ENCODE results near the gene HS3ST1.

The HS3ST1 gene

GRCh38 chr4:11428231-11428898, at the start of gene HS3ST1:
TSS of gene HS3ST1 (minus strand) at chr4:11428894. CDS start at chr4:11400005, 28,889 bp downstream.
- peak within 1 kb of the TSS; percentile 69; the same call in 1 of the 2 replicates for H3K4me3 ChIP-seq (ENCODE audit: low read length)
- no peak for TF ChIP-seq ZNF274 (IDR thresholded peaks at IDR 0.05; ENCODE audit: low read depth, low read length)

- no peak for TF ChIP-seq ZNF274 (IDR thresholded peaks at IDR 0.05; ENCODE audit: low read depth, low read length)
- H3K4me3 ChIP-seq (ENCODE audit: low read length) = no peak overlapping the region
Observed at GRCh38 chr4:11475871-11476270, 47.2 kb upstream of the HS3ST1 start.

DNA sequence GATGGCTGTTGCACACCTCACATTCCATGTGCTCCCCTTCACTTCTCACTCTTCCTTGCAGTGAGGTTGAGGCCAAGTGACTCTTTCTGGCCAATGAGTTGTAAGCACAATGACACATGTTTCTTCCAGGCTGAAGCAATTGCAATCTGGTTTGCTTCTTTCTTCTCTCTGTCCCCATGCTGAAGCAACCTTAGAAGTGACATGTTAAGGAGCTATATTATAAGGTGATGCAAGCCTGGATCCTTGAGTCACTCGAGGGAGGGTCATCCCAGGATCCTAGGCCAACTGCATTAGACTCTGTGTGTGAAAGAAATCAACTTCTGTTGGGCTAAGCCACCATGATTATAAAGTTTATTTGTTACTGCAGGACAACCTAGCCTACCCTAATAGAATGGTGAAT, 45.5 kb upstream of the HS3ST1 start:
- H3K4me3 ChIP-seq (ENCODE audit: low read length) = no peak overlapping the region
- TF ChIP-seq ZNF274 (IDR thresholded peaks at IDR 0.05; ENCODE audit: low read depth, low read length) = no peak

DNA sequence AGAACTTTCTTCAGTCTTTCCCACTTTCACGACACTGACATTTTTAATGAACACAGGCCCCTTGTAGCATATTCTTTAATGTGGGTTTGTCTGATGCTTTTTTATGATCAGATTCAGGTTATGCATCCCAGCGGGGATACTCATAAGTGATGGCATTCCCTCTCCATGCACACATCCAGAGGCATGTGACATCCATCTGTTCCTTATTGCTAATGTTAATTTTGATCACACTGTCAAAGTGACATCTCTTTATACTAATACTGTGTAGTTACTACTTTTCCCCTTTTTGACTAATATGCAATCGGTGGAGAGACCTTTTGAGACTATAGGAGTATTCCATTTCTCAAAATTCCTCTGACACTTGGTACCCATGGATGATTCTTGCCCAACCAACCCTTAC, 43.8 kb upstream of the HS3ST1 start:
- H3K4me3 ChIP-seq (ENCODE audit: low read length) = no peak overlapping the region
- TF ChIP-seq ZNF274 (IDR thresholded peaks at IDR 0.05; ENCODE audit: low read depth, low read length) = no peak

- H3K4me3 ChIP-seq (ENCODE audit: low read length) = no peak overlapping the region; the same call in 1 of the 2 replicates
- no peak for TF ChIP-seq ZNF274 (IDR thresholded peaks at IDR 0.05; ENCODE audit: low read depth, low read length)
Observed at GRCh38 chr4:11471618-11472017, 42.9 kb upstream of the HS3ST1 start.

DNA sequence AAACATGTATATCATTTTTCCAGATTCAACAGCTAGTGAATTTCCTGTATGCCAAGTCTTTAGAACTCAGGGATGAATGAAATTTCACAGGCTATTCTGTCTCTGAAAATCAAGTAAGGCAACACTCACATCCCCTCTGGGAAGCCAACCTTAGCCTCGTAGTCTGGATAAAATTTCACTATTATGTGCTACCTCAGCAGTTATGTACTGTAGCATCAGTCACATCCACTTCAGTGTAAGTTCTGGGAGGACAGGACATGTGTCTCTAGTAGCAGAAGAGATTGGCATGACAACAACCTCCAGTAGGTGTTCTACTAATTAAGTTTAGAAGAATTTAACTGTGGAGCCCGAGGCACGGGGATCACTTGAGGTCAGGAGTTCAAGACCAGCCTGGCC, 42.4 kb upstream of the HS3ST1 start:
- TF ChIP-seq ZNF274 (IDR thresholded peaks at IDR 0.05; ENCODE audit: low read depth, low read length) = no peak
- H3K4me3 ChIP-seq (ENCODE audit: low read length) = peak overlapping the region; percentile 40; the same call in 1 of the 2 replicates

- TF ChIP-seq ZNF274 (IDR thresholded peaks at IDR 0.05; ENCODE audit: low read depth, low read length) = no peak
- peak overlapping the region; percentile 40; the same call in 1 of the 2 replicates for H3K4me3 ChIP-seq (ENCODE audit: low read length)
Observed at GRCh38 chr4:11470438-11471045, 41.8 kb upstream of the HS3ST1 start.

DNA sequence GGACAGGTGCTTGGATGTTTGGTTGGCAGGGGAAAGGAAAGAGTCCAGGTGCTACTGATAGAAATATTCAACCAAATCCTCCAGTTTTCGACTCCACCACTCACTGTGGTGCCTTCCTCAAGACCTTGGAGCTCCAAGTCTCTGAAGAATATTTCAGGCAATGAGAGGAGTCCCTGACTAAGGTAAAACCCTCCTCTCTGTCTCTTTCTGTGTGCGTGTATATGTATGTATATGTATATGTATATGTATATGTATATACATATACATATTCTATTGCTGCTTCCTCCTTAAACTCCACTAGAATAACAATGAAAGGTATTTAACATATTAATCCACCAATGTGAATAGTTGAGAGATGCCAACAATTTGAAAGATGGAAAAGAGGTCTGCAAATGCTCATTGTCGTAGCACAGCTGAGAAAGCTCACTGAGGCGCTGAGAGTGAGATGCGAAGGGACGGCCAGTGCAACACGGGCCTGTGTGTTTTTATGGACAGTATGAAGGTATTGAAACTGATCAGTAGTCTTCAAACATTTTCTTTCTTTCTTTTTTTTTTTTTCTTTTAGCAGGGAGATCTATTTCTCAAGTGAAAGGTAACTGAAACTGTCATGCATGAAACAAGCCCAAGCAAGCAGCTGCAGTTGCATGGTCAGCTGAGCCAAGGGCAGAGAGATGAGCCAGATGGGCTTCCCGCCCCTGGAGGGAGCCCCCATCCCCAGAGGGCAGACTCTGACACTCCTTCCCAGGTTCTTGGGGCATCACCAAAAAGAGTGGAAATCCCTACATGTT, 41.1 kb upstream of the HS3ST1 start:
- TF ChIP-seq ZNF274 (IDR thresholded peaks at IDR 0.05; ENCODE audit: low read depth, low read length) = no peak
- H3K4me3 ChIP-seq (ENCODE audit: low read length) = no peak overlapping the region; the same call in 1 of the 2 replicates

DNA sequence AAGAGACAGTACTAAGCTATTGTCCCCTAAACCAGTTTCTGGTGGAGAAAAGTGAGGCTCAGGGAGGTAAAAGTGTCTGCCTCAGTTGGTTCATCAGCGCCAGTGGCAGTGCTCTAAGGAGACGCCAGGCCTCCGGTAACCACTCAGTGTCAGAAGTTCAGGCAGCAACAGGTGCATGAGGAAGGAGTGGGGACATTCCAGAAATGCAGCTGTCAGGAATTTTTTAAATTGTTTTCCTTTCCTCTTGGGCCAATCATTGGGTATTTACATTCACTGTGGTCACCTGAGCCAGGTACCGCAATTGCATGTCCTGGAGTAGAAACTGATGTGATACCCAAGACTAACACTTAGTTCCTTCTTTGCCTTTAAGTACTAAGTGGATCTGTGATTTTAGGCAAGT, 40.2 kb upstream of the HS3ST1 start:
- no peak for TF ChIP-seq ZNF274 (IDR thresholded peaks at IDR 0.05; ENCODE audit: low read depth, low read length)
- H3K4me3 ChIP-seq (ENCODE audit: low read length) = no peak overlapping the region

- TF ChIP-seq ZNF274 (IDR thresholded peaks at IDR 0.05; ENCODE audit: low read depth, low read length) = no peak
- H3K4me3 ChIP-seq (ENCODE audit: low read length) = no peak overlapping the region
Observed at GRCh38 chr4:11467931-11468330, 39.2 kb upstream of the HS3ST1 start.

DNA sequence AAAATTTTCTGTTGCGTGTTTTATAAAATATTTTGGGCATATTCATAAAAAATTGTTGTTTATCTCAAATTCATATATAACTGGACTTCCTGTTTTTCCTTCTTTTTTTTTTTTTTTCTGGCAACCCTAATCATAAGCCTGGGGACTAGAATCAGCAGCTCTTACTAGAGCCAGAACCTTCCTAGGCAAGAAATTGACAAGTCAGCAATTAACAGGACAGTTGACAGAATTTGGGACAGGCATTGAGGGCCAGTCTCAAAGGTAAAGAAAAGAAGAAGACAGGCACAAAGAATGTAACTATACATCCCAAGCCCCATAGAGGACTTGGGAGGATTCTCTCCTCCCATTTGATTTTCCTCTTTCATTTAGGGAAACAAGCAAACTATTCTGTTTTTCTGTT, 35.0 kb upstream of the HS3ST1 start:
- no peak for TF ChIP-seq ZNF274 (IDR thresholded peaks at IDR 0.05; ENCODE audit: low read depth, low read length)
- no peak overlapping the region for H3K4me3 ChIP-seq (ENCODE audit: low read length)

DNA sequence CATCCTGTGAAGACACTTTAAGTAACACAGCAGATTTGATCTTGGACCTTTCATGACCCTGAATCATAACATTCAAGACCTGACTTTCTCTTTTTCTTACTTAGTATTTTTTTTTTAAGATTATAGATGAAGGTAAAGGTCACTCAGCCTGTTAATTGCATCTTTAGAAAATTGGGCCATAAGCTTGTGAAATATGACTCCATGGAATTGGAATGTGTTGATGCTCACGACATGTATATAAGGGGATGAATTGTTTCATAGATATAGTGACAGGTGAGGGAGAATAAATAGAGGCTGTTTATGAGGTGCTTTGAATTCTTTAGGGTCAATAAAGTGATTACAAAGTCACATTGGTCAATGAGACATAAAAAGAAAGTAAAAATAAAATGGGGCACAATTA, 27.7 kb upstream of the HS3ST1 start:
- no peak for TF ChIP-seq ZNF274 (IDR thresholded peaks at IDR 0.05; ENCODE audit: low read depth, low read length)

GRCh38 chr4:11455201-11455835, 26.6 kb upstream of the HS3ST1 start:
- no peak overlapping the region for H3K4me3 ChIP-seq (ENCODE audit: low read length)
- TF ChIP-seq ZNF274 (IDR thresholded peaks at IDR 0.05; ENCODE audit: low read depth, low read length) = no peak

More for the DNA sequence above, 27.7 kb upstream of the HS3ST1 start:
- no peak overlapping the region for H3K4me3 ChIP-seq (ENCODE audit: low read length)

DNA sequence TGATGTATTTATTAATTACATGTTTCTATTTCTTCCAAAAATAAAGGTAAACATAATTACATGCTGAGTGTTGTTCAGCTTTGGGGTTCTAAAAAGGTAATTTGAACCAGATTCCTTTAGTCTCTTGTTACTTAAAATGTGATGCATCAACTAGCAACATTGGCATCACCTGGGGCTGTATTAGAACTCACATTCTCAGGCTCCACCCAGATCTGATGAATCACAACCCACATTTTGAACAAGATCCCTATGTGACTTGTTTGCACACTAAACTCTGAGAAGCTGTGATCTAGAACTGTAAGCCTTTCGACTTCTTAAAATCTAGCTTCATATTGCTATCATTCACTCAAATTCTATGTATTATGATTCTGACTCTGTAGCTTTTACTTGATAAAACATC, 23.0 kb upstream of the HS3ST1 start:
- TF ChIP-seq ZNF274 (IDR thresholded peaks at IDR 0.05; ENCODE audit: low read depth, low read length) = no peak
- no peak overlapping the region for H3K4me3 ChIP-seq (ENCODE audit: low read length)

All from GM08714 (cell line).